ENCODE data around the gene CA7.
"Not testable (repeated sequence)": the region's sequence is repeated elsewhere in the genome, so short reads cannot be mapped to it uniquely, and the experiment has no call there.

CA7 gene

GRCh38 chr16:66873685-66874055 lies 29.5 kb downstream of the CA7 start:
- DNase-seq (ENCODE audit: low read depth, low spot score), result no peak

DNA sequence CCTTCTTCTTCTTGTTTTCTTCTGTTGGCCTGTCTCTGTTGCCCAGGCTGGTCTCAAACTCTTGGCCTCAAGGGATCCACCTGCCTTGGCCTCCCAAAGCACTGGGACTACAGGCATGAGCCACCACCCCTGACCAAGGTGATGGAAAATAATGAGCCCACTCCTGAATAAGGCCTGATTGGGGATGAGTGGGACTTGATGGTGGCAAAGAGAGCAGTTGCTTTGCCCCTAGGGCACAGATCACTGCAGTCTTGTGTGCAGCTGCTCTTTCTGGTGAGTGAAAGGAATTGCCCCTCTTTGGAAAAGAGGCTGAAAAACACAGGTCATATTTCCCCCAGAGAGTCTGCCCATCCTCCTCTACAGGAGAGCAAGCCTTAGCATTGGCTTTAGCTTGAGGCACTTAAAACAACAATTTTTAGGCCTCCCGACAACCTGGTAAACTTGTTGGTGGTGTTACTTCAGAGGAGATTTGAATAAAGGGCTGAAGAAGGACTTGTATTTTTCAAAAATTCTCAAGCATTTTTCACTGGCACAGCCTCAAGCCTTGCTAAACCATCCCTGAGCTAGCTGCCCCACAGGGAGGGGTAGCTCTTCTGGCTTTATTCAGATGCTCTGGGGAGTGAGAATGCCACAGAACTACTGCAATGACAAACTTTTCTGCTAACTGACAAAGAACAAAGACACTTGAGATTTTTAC lies 30.0 kb downstream of the CA7 start:
- DNase-seq (ENCODE audit: low read depth, low spot score), result peak; percentile 44

GRCh38 chr16:66878067-66878466 lies 33.9 kb downstream of the CA7 start:
- DNase-seq (ENCODE audit: low read depth, low spot score), result no peak

DNA sequence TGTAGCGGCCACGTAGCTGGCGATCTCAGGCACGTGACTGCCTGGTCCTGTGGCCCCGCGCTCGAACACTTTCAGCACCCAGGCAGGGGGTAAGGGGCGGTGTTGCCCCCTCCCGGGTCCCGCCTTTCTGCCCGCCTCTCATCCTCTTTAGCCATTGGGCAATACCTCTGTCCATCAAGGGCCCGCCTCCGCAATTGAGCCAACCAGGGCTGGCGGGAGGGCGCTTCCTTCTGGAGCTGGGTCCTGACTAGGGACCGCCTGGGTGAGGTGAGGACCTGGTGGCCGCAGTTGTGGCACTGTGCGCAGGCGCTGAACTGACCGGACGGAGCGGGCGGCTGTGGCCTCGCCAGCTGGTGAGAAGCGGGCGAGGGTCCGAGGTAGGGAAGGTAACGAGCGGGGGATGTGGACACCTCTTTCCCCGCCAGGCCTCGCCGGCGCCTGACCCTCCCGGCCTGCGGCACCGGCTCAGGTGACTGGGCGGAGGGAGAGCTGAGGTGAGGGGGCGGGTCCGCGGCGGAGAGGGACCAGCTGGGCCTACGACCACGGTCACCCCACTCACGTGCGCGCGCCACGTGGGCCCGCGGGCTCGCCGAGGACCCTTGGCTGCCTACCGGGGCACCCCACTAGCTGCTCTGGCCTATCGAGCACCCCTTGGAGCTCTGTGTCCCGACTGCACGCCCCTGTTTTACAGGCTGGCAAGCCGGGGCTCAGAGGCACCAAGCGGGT lies 36.2 kb downstream of the CA7 start, which contains the start of gene PDP2:
Gene PDP2 (plus strand): TSS at position 228 of the 726 bp plus-strand sequence. CDS start 3,770 bp downstream, outside the sequence.
- peak; percentile 98 for DNase-seq (ENCODE audit: low read depth, low spot score)

DNA sequence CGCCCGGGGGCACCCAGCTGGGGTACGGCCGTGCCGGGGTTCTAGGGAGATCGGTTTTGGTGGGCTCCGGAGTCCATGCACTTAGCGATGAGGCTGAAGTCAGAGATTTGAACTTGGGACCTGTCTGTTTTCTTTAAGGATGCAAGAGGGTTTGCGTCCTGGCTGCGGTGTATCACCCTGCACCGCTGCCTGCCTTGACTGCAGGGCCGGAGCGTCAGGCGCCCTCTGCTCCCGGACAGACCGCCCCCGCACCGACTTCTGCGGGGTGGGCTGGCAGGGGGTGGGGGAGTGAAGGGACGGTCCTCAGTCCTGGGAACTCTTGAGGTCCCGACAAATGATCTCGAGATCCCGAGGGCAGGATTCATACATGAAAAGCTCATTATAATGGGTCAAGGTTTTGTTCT lies 36.8 kb downstream of the CA7 start:
- DNase-seq (ENCODE audit: low read depth, low spot score), result no peak

- no peak for DNase-seq (ENCODE audit: low read depth, low spot score)
Measured at GRCh38 chr16:66881560-66881959, 37.3 kb downstream of the CA7 start.

- DNase-seq (ENCODE audit: low read depth, low spot score), result no peak
Measured at GRCh38 chr16:66881964-66882508, 37.8 kb downstream of the CA7 start.

DNA sequence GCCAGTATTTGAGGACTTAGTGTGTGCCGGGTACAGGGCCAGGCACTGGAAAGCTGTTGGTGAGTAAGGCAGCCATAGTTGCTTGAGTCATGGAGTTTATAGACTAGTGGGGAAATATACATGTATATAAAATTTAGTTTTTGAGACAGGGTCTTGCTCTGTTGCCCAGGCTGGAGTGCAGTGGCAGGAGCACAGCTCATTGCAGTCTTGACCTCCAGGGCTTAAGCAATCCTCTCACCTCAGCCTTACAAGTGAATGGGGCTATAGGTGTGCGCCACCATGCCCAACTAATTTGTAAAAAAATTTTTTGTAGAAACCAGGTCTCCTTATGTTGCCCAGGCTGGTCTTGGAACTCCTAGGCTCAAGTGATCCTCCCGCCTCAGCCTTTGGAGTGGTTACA lies 38.5 kb downstream of the CA7 start:
- no peak for DNase-seq (ENCODE audit: low read depth, low spot score)

GRCh38 chr16:66885491-66885890 lies 41.3 kb downstream of the CA7 start:
- DNase-seq (ENCODE audit: low read depth, low spot score), result no peak

GRCh38 chr16:66886321-66886720 lies 42.1 kb downstream of the CA7 start:
- peak; percentile 37 for DNase-seq (ENCODE audit: low read depth, low spot score)

DNA sequence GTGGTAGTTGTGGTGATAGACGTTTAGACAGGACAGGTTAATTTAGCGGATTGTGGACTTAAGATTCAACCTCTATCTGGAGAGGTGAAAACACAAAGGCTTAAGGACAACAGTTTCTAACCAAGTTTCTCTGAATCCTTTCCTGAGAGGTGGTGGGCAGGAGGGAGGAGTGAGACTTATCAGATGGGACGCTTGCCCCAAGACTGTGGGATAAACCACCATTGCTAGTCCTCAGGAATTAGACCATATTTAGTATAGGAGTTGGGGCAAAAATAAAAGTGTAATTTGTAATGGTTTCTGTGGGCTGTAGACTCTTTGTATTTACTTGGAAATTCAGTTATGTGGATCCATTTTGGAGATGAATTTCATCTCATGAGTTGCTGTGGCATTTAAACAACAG lies 42.7 kb downstream of the CA7 start:
- peak; percentile 82 for DNase-seq (ENCODE audit: low read depth, low spot score)

DNA sequence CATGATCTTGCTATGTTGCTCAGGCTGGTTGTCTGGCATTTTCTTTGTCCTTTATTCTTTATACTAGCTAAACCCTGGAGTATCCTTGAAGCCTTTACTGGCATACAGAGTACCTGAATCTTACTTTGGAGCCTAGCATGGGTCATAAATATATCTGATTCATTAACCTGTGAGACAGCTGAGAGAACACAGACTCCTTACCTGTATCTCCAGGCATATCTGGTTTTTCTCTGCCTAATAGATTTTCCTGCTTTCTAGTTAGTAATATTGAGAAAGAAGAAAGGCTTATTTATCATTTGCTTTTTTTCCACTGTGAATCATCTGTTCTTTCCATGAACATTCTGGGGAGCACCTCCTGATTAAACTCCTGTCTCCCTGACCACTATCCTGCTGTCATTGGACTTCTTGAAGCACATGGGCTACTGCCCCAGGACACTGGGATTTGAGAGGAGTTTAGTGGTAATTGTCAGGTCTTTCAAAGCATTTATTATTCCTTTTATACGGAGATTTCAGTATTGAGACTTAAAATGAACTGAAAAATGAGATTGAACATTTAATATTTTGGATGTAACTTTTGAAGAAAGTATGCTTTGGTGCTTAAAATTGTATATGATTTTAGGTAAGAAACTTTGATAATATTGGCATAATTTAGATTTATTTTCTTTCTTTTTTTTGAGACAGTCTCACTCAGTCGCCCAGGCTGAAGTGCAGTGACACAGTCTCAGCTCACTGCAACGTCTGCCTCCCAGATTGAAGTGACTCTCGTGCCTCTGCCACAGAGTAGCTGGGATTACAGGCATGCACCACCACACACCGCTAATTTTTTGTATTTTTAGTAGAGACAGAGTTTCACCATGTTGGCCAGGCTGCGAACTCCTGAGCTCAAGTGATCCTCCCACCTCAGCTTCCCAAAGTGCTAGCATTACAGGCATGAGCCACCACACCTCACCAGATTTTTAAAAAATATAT lies 44.7 kb downstream of the CA7 start:
- no peak for DNase-seq (ENCODE audit: low read depth, low spot score)

GRCh38 chr16:66889622-66890021 lies 45.4 kb downstream of the CA7 start:
- no peak for DNase-seq (ENCODE audit: low read depth, low spot score)

DNA sequence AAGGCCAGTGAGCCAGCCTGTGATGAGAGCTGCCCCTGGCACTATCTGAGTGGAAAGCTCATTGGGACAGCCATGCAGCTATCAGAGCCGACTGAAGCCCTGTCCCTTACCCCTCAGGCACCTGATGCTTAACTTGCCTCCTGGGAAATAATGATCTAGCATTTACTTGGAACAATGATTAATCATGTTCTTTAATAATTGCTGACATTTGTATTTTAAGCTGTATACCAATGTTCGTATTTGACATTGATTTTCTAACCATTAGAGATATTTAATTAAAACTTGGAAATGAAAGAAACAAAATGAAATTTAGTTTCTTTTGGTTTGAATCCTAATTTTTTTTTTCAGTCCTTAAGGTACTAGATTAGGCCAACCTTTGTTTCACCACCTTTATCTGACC lies 46.6 kb downstream of the CA7 start:
- no peak for DNase-seq (ENCODE audit: low read depth, low spot score)

DNA sequence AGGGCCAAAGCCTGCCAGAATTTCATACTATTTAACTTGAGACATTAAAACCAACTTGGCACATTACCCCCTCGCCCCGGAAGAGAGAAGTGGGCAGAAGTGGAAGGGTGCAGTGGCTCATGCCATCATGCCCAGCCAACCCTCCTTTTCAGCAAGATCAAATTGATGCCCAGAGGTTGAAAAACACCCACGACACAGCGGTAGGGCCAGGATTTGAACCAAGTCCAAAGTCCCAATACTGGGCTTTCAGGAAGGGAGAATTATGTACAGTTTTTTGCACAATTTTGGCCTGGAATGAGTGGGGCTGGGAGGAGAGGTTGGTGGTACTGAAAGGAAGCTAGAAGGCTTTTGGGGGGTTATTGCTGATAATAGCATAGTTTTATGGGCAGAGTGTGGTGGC lies 47.1 kb downstream of the CA7 start:
- no peak for DNase-seq (ENCODE audit: low read depth, low spot score)

DNA sequence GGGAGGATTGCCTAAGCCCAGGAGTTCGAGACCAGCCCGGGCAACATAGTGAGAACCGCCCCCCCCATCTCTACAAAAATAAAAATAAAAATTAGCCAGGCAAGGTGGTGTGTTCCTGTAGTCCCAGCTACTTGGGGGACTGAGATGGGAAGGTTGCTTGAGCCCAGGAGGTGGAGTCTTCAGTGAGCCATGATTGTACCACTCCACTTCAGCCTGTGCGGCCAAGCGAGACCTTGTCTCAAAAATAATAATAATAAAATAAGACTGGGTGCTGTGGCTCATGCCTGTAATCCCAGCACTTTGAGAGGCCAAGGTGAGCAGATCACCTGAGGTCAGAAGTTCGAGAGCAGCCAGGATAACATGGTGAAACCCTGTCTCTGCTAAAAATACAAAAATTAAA lies 47.6 kb downstream of the CA7 start:
- no peak for DNase-seq (ENCODE audit: low read depth, low spot score)

DNA sequence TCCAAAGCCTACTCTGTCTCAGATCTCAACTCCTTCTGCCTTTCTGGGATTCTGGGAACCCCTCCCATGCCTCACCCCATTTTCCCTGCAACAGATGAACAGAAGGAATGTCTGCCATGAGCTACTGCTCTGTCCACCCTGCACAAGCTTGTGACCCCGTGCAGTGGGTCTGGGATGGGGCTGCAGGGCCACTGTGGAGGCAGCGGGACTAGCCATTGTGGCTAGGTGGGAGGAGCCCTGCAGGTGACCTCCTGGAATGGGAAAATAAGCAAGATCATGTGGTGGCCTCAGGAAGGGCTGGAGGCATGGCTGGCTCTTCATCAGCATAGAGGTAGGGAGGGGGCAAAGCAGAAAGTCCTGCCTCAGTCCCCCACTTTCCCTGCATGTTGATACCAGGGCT lies 49.8 kb downstream of the CA7 start:
- DNase-seq (ENCODE audit: low read depth, low spot score), result no peak

- DNase-seq (ENCODE audit: low read depth, low spot score), result peak; percentile 89
Measured at GRCh38 chr16:66894948-66895688, 50.9 kb downstream of the CA7 start.

DNA sequence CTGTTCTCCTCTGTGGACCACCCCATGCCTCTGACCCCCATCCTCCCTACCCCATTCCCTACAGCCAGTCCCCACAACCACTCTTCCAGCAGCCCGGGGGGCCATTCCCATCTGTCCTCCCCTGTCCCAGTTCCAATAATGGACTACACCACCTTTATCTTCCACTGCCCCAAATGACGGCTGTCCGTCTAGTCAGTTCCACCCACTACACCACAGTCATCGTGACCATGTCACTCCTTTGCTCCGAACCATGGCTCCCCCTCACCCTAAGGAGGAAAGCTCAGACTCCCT lies 51.4 kb downstream of the CA7 start:
- no peak for DNase-seq (ENCODE audit: low read depth, low spot score)

- no peak for DNase-seq (ENCODE audit: low read depth, low spot score)
Measured at GRCh38 chr16:66895999-66896398, 51.8 kb downstream of the CA7 start.

DNA sequence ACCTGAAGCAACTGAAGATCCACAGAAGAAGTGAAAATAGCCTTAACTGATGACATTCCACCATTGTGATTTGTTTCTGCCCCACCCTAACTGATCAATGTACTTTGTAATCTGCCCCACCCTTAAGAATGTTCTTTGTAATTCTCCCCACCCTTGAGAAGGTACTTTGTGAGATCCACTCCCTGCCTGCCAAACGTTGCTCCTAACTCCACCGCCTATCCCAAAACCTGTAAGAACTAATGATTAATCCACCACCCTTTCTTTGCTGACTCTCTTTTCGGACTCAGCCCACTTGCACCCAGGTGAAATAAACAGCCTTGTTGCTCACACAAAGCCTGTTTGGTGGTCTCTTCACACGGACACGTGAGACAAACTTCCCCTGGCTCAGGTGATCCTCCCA lies 52.5 kb downstream of the CA7 start:
- DNase-seq (ENCODE audit: low read depth, low spot score), result not testable (repeated sequence)
